Skeletal muscle cell (primary cell): Measurements from ENCODE around the gene TAPT1.
"Not testable (repeated sequence)": the region's sequence is repeated elsewhere in the genome, so short reads cannot be mapped to it uniquely, and the experiment has no call there.

Experiments used
- DNase-seq: peaks from one replicate; pipeline ENCODE4 v3.0.0-alpha.2; 2010; ENCODE audit warnings: low read depth
- H3K4me3 ChIP-seq: 2 replicates; pipeline ENCODE4 v1.5.1; 2011; ENCODE audit warnings: low read depth, mild to moderate bottlenecking, control low read depth, low read length, moderate library complexity

The TAPT1 gene

GRCh38 chr4:16155528-16156169, 70.6 kb downstream of the TAPT1 start:
- no peak for DNase-seq
- no peak overlapping the region for H3K4me3 ChIP-seq

- DNase-seq, result no peak
- no peak overlapping the region for H3K4me3 ChIP-seq
Measured at GRCh38 chr4:16154451-16154850, 71.8 kb downstream of the TAPT1 start.

GRCh38 chr4:16150716-16151115, 75.6 kb downstream of the TAPT1 start:
- H3K4me3 ChIP-seq, result no peak overlapping the region
- no peak for DNase-seq

GRCh38 chr4:16144913-16145312, 81.4 kb downstream of the TAPT1 start:
- H3K4me3 ChIP-seq, DNase-seq: not testable (repeated sequence)

- H3K4me3 ChIP-seq, result no peak overlapping the region
- DNase-seq, result no peak
Measured at GRCh38 chr4:16142598-16143310, 83.5 kb downstream of the TAPT1 start.

GRCh38 chr4:16140879-16141249, 85.4 kb downstream of the TAPT1 start:
- peak; percentile 92 for DNase-seq
- H3K4me3 ChIP-seq, result no peak overlapping the region

- H3K4me3 ChIP-seq, result no peak overlapping the region
- DNase-seq, result no peak
Measured at GRCh38 chr4:16140231-16140878, 85.9 kb downstream of the TAPT1 start.

GRCh38 chr4:16139066-16139945, 87.0 kb downstream of the TAPT1 start:
- no peak overlapping the region for H3K4me3 ChIP-seq
- no peak for DNase-seq

GRCh38 chr4:16136827-16137226, 89.4 kb downstream of the TAPT1 start:
- H3K4me3 ChIP-seq, result no peak overlapping the region
- no peak for DNase-seq

GRCh38 chr4:16136311-16136710, 90.0 kb downstream of the TAPT1 start:
- H3K4me3 ChIP-seq, result no peak overlapping the region
- no peak for DNase-seq

- no peak for DNase-seq
Measured at GRCh38 chr4:16133406-16133805, 92.9 kb downstream of the TAPT1 start.

GRCh38 chr4:16131293-16131692, 95.0 kb downstream of the TAPT1 start:
- no peak for DNase-seq
- H3K4me3 ChIP-seq, result no peak overlapping the region

More at GRCh38 chr4:16133406-16133805, 92.9 kb downstream of the TAPT1 start:
- H3K4me3 ChIP-seq, result no peak overlapping the region

GRCh38 chr4:16129336-16129735, 96.9 kb downstream of the TAPT1 start:
- H3K4me3 ChIP-seq, result no peak overlapping the region
- no peak for DNase-seq

GRCh38 chr4:16126714-16127113, 99.6 kb downstream of the TAPT1 start:
- H3K4me3 ChIP-seq, result no peak overlapping the region
- no peak for DNase-seq

GRCh38 chr4:16125571-16126445, 100.5 kb downstream of the TAPT1 start:
- no peak overlapping the region for H3K4me3 ChIP-seq
- DNase-seq, result no peak

GRCh38 chr4:16124232-16124631, 102.0 kb downstream of the TAPT1 start:
- H3K4me3 ChIP-seq, result no peak overlapping the region
- DNase-seq, result no peak

GRCh38 chr4:16123356-16124084, 102.8 kb downstream of the TAPT1 start:
- no peak overlapping the region for H3K4me3 ChIP-seq
- no peak for DNase-seq

GRCh38 chr4:16122784-16123183, 103.5 kb downstream of the TAPT1 start:
- no peak overlapping the region for H3K4me3 ChIP-seq
- DNase-seq, result no peak
